GM21390 (cell line): Measurements from ENCODE around the gene RNF44.
"Not testable (repeated sequence)": the region's sequence is repeated elsewhere in the genome, so short reads cannot be mapped to it uniquely, and the experiment has no call there.

Experiments used
- ATAC-seq: cut with Tn5 transposase; IDR thresholded peaks from one replicate; pipeline ENCODE4 v1.9.1; 2021; ENCODE audit not compliant: unreplicated experiment

RNF44 gene

GRCh38 chr5:176521286-176521685, 15.9 kb downstream of the RNF44 start:
- no peak for ATAC-seq

GRCh38 chr5:176519810-176520720, 17.1 kb downstream of the RNF44 start:
- ATAC-seq = no peak

GRCh38 chr5:176517053-176517661, 20.0 kb downstream of the RNF44 start:
- ATAC-seq = no peak

GRCh38 chr5:176515396-176515795, 21.8 kb downstream of the RNF44 start:
- ATAC-seq = no peak

GRCh38 chr5:176514244-176514950, 22.8 kb downstream of the RNF44 start:
- ATAC-seq = no peak

GRCh38 chr5:176513788-176514187, 23.4 kb downstream of the RNF44 start:
- ATAC-seq = no peak

- no peak for ATAC-seq
These were observed 28.6 kb downstream of the RNF44 start for GRCh38 chr5:176508603-176509002.

- ATAC-seq = no peak
These were observed 29.3 kb downstream of the RNF44 start for GRCh38 chr5:176507911-176508310.

GRCh38 chr5:176503496-176503895, 33.7 kb downstream of the RNF44 start:
- no peak for ATAC-seq

- no peak for ATAC-seq
These were observed 35.9 kb downstream of the RNF44 start for GRCh38 chr5:176501333-176501732.

- no peak for ATAC-seq
These were observed 36.7 kb downstream of the RNF44 start for GRCh38 chr5:176500511-176500910.

GRCh38 chr5:176499273-176499672, 37.9 kb downstream of the RNF44 start:
- no peak for ATAC-seq

- ATAC-seq = no peak
These were observed 39.4 kb downstream of the RNF44 start for GRCh38 chr5:176497852-176498251.

- ATAC-seq = no peak
These were observed 44.8 kb downstream of the RNF44 start for GRCh38 chr5:176492431-176492830.

- ATAC-seq = no peak
These were observed 45.3 kb downstream of the RNF44 start for GRCh38 chr5:176491901-176492300.

GRCh38 chr5:176491101-176491502, 46.1 kb downstream of the RNF44 start:
- ATAC-seq = no peak

- no peak for ATAC-seq
These were observed 46.9 kb downstream of the RNF44 start for GRCh38 chr5:176490301-176490700.

- no peak for ATAC-seq
These were observed 48.1 kb downstream of the RNF44 start for GRCh38 chr5:176489077-176489476.

- not testable (repeated sequence) for ATAC-seq
These were observed 50.0 kb downstream of the RNF44 start for GRCh38 chr5:176487160-176487559.

- no peak for ATAC-seq
These were observed 50.9 kb downstream of the RNF44 start for GRCh38 chr5:176486189-176486757.

GRCh38 chr5:176485176-176485575, 52.0 kb downstream of the RNF44 start:
- no peak for ATAC-seq
